HG03575 (cell line): ENCODE results near the gene IRF1.
"Not testable (repeated sequence)": the region's sequence is repeated elsewhere in the genome, so short reads cannot be mapped to it uniquely, and the experiment has no call there.

Source experiments
- ATAC-seq: cut with Tn5 transposase; IDR thresholded peaks from one replicate; pipeline ENCODE4 v1.9.1; 2021; ENCODE audit not compliant: unreplicated experiment, insufficient number of reproducible peaks, low FRiP score; ENCODE audit errors: extremely low read depth

Gene IRF1

DNA sequence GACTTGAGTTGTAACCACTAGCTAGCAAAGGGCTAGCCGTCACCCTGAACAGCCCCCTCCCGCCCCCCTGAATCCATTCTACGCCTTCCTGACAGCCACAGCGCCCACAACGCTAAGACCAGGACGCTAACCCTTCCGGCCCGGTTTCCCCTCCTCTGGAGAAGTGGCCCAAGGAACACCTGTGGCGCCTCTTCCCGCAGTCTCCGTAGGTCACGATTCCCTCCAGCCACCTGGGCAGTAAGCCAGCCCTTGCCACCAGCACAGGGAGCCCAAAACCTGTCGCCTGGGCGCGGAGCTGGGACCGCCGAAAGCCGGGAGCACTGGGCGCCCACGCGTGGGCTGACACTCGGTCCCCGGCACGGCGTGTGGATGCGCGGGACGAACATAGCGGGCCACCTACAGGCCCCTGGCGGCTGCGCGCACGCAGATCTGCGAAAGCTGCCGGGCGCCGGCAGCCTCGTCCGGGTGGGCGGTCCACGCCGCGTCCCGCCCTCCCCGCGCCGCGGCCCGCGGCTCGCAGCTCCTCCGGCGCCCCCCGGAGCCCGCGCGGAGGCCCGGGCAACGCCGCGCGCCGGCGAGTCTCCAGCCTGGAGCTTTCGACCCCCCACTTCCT is 596 bp downstream of the IRF1 start:
- no peak for ATAC-seq

DNA sequence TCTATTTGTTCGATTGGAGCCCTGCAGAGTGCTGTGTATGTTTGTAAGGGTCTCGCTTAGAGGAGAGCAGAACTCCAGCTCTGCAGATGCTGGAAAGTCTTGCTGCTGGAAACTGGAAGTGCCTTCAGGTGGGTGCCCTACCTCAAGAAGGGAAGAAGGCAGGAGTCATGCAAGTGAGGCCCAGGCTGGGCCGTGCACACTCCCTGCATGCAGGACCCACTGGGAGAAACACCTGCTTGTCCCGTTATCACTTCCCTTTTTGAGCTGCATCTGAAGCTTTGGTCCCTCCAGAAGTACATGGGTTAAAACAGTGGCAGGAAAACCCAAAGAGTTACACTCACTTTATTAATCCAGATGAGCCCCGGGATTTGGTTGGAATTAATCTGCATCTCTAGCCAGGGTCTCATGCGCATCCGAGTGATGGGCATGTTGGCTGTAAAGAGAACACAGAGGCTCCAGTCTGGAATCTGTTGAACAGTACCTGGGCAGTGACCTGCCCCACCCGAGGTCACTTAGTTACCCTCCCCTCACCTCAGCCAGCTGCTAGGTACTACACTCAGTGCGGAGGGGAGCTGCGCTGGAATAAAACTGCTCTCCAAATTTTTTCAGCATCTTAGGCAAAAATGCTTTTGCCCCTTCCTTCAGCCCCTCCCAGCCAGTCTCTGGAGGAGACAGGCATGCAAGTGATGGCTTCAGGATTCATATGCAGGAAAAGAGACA is 1.4 kb downstream of the IRF1 start:
- no peak for ATAC-seq

DNA sequence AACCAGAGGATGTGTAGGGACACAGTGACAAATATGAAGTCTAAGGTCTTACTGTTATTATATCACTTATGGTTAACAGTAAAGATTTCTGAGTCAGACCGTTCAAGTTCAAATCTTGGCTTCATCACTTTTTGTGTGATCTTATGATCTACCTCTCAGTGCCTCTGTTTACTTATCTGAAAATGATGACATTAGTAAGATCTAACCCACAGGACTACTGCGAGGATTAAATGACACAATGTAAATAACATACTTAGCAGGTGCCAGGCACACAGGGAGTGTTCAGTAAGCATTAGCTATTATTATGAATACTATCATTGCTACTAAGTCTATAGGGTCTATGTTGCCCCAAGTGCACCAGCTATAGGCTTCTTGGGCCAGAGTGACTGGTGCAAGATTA is 2.0 kb downstream of the IRF1 start:
- no peak for ATAC-seq

DNA sequence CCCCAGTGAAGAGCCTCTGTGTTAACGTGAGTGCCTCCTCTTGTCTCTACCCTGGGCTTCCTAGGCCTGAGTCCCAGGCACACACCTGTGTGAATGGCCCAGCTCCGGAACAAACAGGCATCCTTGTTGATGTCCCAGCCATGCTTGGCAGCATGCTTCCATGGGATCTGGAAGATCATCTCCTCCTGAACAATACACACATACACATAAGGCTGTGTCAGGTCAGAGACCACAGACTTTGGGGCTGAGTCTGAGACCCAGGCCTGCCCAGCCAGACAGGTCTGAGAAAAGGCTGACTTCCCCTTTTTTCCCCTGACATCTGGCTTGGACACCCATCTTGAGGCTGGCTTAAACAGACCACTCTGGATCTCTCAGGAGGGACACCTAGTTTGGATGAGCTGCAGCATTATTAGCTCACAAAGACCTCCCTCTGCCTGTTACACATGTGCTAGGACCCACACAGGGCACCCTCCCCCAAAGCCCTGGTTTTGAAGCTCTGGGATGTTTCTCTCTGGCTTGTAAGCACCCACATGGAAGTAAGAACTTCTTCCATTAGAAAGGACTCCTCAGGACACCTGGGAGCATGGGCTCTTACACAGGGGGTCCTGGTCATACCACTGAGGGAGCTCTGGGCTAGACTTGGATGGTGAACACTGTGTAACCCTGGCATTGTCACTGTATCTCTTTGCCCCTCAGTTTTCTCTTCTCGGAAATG is 2.6 kb downstream of the IRF1 start:
- no peak for ATAC-seq

DNA sequence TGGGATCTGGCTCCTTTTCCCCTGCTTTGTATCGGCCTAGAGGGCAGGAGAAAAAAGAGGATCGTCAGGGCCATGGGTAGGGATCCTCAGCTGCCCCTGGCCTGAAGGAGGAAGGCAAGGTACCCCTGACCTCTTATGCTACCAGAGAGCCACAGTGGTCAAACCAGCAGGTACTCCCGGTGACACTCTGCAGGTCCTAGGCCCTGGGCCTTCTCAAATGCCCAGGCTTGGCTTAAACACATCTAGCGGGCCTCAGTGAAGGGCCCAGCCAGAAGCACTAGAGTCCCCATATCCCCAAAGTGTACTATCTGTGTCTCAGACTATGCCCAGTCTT is 3.5 kb downstream of the IRF1 start:
- no peak for ATAC-seq

DNA sequence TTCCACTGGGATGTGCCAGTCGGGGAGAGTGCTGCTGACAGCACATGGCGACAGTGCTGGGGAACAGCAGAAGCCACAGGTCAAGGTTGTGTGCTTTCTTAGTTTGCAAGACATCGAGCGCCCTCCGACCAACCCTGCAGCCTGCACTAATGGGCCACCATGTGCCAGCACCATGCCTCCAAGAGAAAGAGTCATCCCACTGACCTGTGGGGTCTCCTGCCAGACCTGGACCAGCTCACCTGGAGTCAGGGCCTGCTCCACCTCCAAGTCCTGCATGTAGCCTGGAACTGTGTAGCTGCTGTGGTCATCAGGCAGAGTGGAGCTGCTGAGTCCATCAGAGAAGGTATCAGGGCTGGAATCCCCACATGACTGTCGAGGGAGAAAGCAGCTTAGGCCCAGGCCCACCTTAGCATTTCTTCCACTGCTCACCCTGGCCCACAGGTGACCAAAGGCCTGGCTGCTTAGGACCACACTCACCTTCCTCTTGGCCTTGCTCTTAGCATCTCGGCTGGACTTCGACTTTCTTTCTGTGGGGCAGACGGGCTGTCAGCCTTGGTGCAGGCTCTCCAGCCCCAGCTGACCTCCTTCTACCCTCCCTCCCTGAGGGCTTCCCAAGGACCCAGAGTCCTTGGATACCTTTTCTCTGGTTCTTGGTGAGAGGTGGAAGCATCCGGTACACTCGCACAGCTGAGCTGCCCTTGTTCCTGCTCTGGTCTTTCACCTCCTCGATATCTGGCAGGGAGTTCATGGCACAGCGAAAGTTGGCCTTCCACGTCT is 4.1 kb downstream of the IRF1 start:
- ATAC-seq, result no peak

DNA sequence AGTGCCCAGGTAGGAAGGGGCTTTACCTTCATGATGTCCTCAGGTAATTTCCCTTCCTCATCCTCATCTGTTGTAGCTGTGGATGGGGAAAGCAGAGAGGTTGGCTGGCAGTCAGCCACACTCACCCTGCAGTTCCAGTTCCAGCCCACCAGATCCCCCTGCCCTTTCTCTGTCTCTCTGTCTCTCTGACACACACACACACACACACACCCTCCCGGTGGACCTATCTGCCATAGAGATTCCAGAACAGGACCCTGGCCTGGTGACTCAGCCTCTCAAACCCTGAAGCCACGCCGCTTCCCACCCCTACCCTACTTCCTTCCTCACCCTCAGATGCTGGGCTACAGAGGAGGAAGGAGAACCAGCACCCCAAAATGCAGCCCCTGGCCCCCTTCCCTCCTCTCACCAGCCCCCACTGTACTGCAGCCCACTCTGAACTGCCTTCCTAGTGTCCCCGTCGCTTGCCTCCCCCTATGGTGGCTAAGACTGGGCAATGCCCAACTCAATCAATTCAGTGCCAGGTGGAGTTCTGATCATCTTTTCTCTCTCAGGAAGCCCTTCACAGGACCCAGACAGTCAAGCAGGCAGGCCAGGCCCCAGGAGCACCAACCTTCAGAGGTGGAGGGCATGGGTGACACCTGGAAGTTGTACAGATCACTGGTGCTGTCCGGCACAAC is 4.8 kb downstream of the IRF1 start:
- ATAC-seq, result no peak

DNA sequence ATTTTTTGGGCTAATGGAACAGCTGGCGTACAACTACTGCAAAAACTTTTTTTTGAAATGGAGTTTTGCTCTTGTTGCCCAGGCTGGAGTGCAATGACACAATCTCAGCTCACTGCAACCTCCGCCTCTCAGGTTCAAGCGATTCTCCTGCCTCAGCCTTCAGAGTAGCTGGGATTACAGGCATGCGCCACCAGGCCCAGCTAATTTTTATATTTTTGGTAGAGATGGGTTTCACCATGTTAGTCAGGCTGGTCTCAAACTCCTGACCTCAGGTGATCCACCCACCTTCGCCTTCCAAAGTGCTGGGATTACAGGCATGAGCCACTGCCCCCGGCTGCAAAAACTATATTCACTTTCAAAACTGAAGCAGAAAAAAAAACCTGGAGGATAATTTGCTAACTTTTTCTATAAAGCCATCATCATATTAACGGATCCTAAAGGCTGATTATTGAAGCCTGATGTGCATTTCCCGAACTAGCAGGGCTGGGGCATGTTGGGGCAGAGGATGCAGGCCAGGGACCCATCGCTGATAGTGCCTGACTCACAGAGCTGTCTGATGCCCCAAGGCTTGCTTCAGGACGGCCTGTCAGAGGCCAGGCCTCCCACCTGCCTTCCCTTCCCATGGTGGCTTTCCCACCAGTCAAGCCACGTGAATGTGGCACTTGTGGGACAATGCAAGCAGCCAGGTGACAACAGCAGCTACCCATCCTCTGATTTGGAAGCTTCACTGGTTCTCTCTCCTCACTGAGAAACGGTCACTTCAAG is 5.5 kb downstream of the IRF1 start:
- ATAC-seq, result not testable (repeated sequence)

DNA sequence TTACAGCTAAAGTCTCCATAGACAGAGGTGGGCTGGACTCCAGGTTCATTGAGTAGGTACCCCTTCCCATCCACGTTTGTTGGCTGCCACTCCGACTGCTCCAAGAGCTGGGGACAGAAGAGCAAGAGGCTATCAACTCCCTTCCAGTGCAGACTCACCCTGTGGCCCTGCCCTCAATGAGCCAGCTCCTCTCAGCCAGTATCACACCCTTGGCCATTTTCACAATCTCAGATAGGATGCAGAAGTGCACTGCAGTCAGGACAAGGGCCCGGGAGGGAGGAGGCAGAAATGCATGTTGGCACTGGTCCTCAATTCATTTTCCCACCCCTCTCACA is 6.2 kb downstream of the IRF1 start:
- no peak for ATAC-seq

DNA sequence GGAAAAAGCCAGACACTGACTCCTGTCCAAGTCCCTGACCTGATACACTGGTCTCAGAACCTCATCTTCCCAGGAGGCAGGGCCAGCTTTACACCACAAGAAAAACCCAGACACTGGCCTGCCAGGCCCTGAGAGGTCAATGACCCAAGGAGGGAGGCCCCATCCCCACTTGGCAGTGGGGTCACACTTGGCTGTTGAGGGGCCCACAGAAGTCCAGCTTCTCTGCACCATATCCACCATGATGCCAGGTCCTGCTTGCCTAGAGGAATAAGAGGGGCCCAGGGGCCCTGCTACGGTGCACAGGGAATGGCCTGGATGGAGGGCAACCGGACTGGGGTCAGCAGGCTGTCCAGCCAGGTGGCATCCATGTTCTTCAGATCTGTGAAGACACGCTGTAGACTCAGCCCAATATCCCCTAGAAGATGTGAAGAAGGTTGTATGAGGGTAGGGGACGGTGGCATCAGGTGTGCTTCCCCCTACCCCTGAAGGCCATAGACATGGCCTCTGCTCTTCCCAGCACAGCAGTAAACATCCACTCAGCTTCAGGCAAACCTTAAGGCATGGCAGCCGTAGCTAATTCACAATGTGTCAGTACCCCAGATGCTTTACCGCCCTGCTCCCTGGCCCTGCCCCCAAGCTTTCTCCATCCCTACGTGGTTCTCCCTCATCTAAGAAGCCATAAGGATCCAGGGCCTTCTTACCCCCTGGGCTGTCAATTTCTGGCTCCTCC is 6.7 kb downstream of the IRF1 start:
- no peak for ATAC-seq

DNA sequence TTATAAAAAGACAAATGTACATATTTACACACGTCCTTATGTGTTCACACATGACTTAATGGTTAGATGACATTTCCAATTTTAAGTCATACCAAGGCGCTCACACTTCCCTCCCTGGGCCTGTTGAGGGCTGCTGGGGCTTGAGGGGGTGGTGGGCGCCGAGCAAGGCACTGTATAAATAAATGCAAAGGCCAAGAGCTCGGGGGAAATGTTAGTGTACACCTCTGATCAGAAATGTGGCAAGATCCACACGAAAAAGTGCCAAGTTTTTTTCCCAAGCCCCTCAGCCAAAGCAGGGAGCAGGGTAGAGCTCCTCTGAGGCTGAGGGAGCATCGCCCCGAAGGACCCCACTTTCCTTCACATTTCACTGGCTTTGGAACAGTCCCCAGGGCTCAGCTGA is 7.5 kb downstream of the IRF1 start:
- ATAC-seq, result no peak

DNA sequence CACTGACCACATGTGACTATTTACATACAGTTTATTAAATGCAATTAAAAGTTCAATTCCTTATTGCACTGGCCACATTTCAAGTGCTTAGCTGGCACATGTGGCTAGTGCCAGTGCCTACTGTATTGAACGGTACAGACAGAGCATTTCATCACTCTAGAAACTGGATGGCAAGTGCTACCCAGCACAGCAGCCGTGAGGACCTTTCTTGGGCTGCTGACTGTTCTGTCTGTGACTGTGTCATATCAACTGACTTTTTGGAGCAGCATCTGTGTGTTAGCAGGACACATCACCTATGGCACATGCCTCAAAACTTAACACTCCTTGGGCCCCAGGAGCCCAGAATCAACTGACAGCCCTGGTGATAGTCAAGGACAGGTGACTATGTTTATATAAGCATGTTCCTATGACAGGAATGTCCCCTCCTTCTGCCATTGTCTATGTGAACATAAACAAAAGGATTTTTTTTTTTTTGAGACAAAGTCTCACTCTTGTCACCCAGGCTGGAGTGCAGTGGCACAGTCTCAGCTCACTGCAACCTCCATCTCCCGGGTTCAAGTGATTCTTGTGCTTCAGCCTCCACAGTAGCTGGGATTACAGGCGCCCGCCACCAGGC is 8.9 kb downstream of the IRF1 start:
- ATAC-seq, result no peak

DNA sequence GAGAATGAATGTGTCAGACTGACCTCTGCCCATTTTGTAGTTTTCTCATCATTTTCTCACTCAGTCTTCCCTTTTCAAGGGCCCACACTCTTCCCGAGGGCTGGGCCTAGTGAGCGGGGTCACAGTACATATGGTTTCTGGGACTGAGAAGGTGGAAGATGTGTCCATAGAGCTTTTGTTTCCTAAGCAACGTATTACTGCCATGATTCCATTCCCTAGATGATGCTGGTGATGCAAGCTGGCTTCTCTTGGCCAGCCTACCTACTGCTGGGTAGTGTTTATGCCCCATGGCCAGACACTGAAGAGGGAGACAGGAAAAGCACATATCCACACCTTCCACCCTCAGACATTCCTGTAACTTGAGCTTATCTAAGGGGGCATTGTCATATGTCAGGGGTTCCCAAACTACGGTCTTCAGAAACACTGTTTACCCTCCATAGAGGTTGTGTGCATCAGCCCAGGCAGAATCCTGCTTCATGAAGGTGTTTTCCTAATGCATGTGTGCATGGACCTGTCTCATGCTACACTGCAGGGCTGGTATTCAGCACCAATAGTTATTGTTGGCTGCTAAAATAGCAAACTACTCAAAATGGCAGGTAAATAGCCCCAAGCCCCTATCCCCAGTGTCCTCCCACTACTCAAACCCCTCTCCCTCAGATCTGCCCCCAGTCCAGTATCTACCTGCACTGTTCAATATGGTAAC is 9.5 kb downstream of the IRF1 start:
- no peak for ATAC-seq

DNA sequence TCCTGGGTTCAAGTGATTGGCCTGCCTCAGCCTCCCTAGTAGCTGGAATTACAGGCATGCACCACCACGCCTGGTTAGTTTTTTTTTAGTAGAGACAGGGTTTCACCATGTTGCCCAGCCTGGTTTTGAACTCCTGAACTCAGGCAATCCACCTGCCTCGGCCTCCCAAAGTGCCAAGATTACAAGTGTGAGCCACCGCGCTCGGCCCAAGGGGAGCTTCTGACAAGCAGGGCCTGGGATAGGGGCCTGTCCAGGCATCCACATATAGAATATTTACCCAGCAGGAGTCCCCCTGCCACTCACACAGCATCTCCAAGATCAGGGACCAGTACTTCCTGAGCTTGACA is 10.1 kb downstream of the IRF1 start:
- no peak for ATAC-seq

DNA sequence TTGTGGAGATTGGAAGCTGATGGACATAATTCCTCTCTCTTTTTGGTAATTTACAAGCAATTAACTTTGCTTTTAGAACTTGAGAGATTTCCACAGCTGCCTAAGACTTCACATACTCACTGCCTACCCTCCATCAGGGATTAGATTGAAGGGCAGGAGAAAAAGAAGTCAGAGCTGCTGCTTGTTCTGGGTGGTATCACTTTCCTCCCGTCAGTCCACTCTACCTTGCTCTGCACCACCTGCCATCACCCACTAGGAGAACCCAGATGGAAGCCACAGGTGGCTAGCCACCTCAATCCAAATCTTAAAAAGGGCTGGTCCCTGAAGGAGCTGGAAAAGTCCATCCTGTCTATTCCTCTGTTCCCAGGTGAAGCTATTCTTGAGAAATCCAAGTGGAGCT is 10.5 kb downstream of the IRF1 start:
- no peak for ATAC-seq

DNA sequence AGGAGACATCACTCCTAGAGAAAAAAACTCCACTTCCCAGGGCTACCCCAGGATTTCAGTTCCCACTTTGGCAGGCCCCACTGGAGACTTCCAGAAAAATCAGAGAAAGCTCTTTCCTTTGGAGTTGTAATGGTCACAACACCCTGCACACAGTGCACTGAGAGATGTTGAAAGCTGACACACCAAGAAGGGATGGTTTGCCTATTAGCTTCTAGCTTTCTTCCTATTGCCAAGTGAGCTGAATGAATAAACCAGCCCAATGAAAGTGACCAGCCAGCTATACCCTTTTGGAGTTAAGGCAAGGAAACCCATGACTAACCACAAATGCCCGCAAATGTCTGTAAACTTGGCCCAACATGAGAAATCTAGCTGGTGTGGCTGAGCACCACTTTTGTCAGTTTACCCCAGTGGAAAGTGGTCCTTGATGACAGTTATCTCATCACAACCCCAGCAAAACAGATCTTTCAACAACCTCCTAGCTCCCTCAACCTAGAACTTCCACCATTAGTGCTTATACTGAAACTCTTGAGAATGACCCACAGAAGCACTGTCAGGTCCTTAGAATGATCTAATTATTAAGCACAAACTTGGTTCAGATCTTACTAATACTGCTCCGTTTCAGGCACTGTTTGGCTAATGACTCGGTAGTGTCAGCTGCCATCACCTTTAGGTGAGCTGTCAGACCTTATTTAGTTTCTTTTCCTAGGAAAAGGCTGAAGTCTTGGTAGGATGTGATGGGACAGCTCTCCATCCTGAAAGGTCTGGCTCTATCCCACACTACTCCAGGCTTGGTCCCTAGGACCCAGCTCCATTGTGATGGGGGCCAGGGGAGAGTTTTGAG is 11.2 kb downstream of the IRF1 start:
- no peak for ATAC-seq
